HG02623 (cell line): ENCODE results near the gene HGS.
A peak's percentile ranks its signal among the peaks of the same experiment; 100 is the strongest.

Experiments used
- ATAC-seq: cut with Tn5 transposase; IDR thresholded peaks from one replicate; pipeline ENCODE4 v1.9.1; 2021; ENCODE audit warnings: moderate library complexity; ENCODE audit not compliant: unreplicated experiment

The HGS gene

GRCh38 chr17:81685108-81685507, 1.3 kb downstream of the HGS start:
- no peak for ATAC-seq

- no peak for ATAC-seq
Measured at GRCh38 chr17:81686614-81687013, 2.8 kb downstream of the HGS start.

- ATAC-seq: no peak
Measured at GRCh38 chr17:81687770-81688541, 4.1 kb downstream of the HGS start.

GRCh38 chr17:81688616-81689015, 4.8 kb downstream of the HGS start:
- no peak for ATAC-seq

GRCh38 chr17:81690066-81690465, 6.3 kb downstream of the HGS start:
- no peak for ATAC-seq

- no peak for ATAC-seq
Measured at GRCh38 chr17:81690549-81690948, 6.7 kb downstream of the HGS start.

- no peak for ATAC-seq
Measured at GRCh38 chr17:81691196-81691595, 7.4 kb downstream of the HGS start.

GRCh38 chr17:81691608-81692007, 7.8 kb downstream of the HGS start:
- ATAC-seq: no peak

GRCh38 chr17:81693509-81694210, 9.8 kb downstream of the HGS start:
- ATAC-seq: no peak

- no peak for ATAC-seq
Measured at GRCh38 chr17:81694810-81695209, 11.0 kb downstream of the HGS start.

- ATAC-seq: no peak
Measured at GRCh38 chr17:81695211-81695610, 11.4 kb downstream of the HGS start.

GRCh38 chr17:81695801-81696200, 12.0 kb downstream of the HGS start:
- ATAC-seq: no peak

- no peak for ATAC-seq
Measured at GRCh38 chr17:81696218-81696941, 12.6 kb downstream of the HGS start.

- ATAC-seq: no peak
Measured at GRCh38 chr17:81697261-81698044, 13.6 kb downstream of the HGS start.

GRCh38 chr17:81700353-81701287, 16.8 kb downstream of the HGS start:
- ATAC-seq: no peak

GRCh38 chr17:81701288-81702071, 17.7 kb downstream of the HGS start:
- ATAC-seq: no peak

- ATAC-seq: peak; percentile 81
Measured at GRCh38 chr17:81702934-81703746, 19.3 kb downstream of the HGS start, which contains the start of gene MRPL12. TSS of gene MRPL12 (plus strand) at chr17:81703367. CDS start at chr17:81703502, 135 bp downstream.
